Upper lobe of left lung (tissue), 4 donors: ENCODE measurements around the gene NOP9.

Experiments used
- POLR2A ChIP-seq, 4 donors: fragments of 450-650 bp; IDR thresholded peaks; one replicate each; pipeline ENCODE4 v1.5.1; 2016 to 2017; ENCODE audit warnings: antibody characterized with exemption in 4 of 4, mild to moderate bottlenecking in 2 of 4
- POLR2AphosphoS5 ChIP-seq, 2 donors: sonication (generic); formaldehyde crosslinking; IDR thresholded peaks; one replicate each; pipeline ENCODE4 v1.5.1; 2017; ENCODE audit warnings: antibody characterized with exemption in 2 of 2
- TF ChIP-seq, protein P1 (sequence below), 6 experiments: fragments of 450-650 bp in 4 of 6; fragments of 200-600 bp in 2 of 6; sonication (generic) in 2 of 6; IDR thresholded peaks; one replicate each; pipeline ENCODE4 v1.5.1; 2016 to 2019; ENCODE audit warnings: antibody characterized with exemption in 6 of 6

DNA sequence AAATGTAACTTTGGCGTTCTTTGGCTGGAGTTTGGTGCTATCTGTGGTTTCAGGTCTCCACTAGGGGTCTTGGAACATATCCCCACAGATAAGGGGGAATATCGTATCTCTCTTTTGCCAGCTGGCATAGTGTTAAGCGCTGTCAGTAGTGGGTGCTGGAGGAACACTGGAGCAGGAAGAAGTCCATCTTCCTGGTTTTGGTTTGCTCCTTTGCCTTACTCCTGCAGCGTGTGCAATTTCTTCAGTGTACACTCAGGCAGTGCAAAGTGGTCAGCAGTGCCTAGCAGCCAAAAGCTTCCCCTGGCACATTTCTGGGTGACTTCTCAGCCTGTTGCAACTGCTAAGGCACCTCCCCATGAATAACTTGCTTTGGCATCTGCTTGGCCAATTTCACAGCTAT lies 51.9 kb downstream of the NOP9 start:
- TF ChIP-seq, protein P1, sequence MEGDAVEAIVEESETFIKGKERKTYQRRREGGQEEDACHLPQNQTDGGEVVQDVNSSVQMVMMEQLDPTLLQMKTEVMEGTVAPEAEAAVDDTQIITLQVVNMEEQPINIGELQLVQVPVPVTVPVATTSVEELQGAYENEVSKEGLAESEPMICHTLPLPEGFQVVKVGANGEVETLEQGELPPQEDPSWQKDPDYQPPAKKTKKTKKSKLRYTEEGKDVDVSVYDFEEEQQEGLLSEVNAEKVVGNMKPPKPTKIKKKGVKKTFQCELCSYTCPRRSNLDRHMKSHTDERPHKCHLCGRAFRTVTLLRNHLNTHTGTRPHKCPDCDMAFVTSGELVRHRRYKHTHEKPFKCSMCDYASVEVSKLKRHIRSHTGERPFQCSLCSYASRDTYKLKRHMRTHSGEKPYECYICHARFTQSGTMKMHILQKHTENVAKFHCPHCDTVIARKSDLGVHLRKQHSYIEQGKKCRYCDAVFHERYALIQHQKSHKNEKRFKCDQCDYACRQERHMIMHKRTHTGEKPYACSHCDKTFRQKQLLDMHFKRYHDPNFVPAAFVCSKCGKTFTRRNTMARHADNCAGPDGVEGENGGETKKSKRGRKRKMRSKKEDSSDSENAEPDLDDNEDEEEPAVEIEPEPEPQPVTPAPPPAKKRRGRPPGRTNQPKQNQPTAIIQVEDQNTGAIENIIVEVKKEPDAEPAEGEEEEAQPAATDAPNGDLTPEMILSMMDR (IDR thresholded peaks at IDR 0.05), result no peak
- TF ChIP-seq POLR2AphosphoS5 (IDR thresholded peaks at IDR 0.05) (no peak), POLR2A (IDR thresholded peaks at IDR 0.05) (no peak)
